Measurements from ENCODE around the gene C1QTNF8. TPM values are rescaled to one million over a fixed set of nuclear protein-coding genes. Genes with fewer than 3 reads are reported as not detected.
A peak's percentile ranks its signal among the peaks of the same experiment; 100 is the strongest.

Gene C1QTNF8
- total RNA-seq, 1 donor from 2014 or later, result not detected

GRCh38 chr16:1100084-1100800 lies 4.2 kb upstream of the C1QTNF8 start:
- peaks cover 2% of the 10 kb centered on the region for H3K27me3 Mint-ChIP-seq (ENCODE audit: insufficient read depth, low read depth)
- TF ChIP-seq EZH2 (IDR thresholded peaks at IDR 0.05) (no peak), CTCF (IDR thresholded peaks at IDR 0.05) (no peak), EZH2phosphoT487 (IDR thresholded peaks at IDR 0.05) (no peak)
- Histone ChIP-seq H3K27ac (no peak overlapping the region), H2AFZ (replicated peaks) (no peak overlapping the region), H3K4me3 (no peak overlapping the region), H3K9me3 (ENCODE audit: low read depth) (no peaks in the 10 kb centered on the region), H3K4me2 (no peak overlapping the region), H3F3A (ENCODE audit: low read depth) (peaks cover 2% of the 10 kb centered on the region), H3K79me2 (ENCODE audit: low read depth) (no peaks in the 10 kb centered on the region), H3K36me3 (no peaks in the 10 kb centered on the region), H3K9ac (no peak overlapping the region), H4K20me1 (ENCODE audit: low read depth) (no peaks in the 10 kb centered on the region), H3K27me3 (peaks cover 21% of the 10 kb centered on the region), H3K4me1 (peaks cover 26% of the 10 kb centered on the region)
- H3K27ac Mint-ChIP-seq, result no peak overlapping the region
- DNase-seq (ENCODE audit: low spot score), result no peak
- peaks cover 6% of the 10 kb centered on the region for H3K4me1 Mint-ChIP-seq
- no peaks in the 10 kb centered on the region for H3K9me3 Mint-ChIP-seq
- no peak overlapping the region for H3K4me3 Mint-ChIP-seq
- no peaks in the 10 kb centered on the region for H3K36me3 Mint-ChIP-seq

GRCh38 chr16:1099189-1100083 lies 3.4 kb upstream of the C1QTNF8 start:
- Histone ChIP-seq H3F3A (ENCODE audit: low read depth) (peaks cover 2% of the 10 kb centered on the region), H3K27me3 (peaks cover 15% of the 10 kb centered on the region), H3K27ac (no peak overlapping the region), H2AFZ (replicated peaks) (no peak overlapping the region), H3K4me2 (no peak overlapping the region), H3K9ac (no peak overlapping the region), H3K79me2 (ENCODE audit: low read depth) (no peaks in the 10 kb centered on the region), H3K9me3 (ENCODE audit: low read depth) (no peaks in the 10 kb centered on the region), H3K36me3 (no peaks in the 10 kb centered on the region), H3K4me3 (no peak overlapping the region), H3K4me1 (peaks cover 26% of the 10 kb centered on the region), H4K20me1 (ENCODE audit: low read depth) (no peaks in the 10 kb centered on the region)
- Mint-ChIP-seq H3K4me3 (no peak overlapping the region), H3K9me3 (no peaks in the 10 kb centered on the region), H3K4me1 (peaks cover 6% of the 10 kb centered on the region), H3K36me3 (no peaks in the 10 kb centered on the region), H3K27me3 (ENCODE audit: insufficient read depth, low read depth) (peaks cover 2% of the 10 kb centered on the region), H3K27ac (no peak overlapping the region)
- TF ChIP-seq EZH2 (IDR thresholded peaks at IDR 0.05), result no peak
- TF ChIP-seq CTCF (IDR thresholded peaks at IDR 0.05), result no peak
- TF ChIP-seq EZH2phosphoT487 (IDR thresholded peaks at IDR 0.05), result no peak
- DNase-seq (ENCODE audit: low spot score), result no peak

GRCh38 chr16:1098266-1098991 lies 2.4 kb upstream of the C1QTNF8 start:
- Histone ChIP-seq H3K4me2 (peak overlapping the region; percentile 27), H3F3A (ENCODE audit: low read depth) (peaks cover 10% of the 10 kb centered on the region), H3K4me1 (peaks cover 23% of the 10 kb centered on the region), H3K4me3 (no peak overlapping the region), H3K36me3 (no peaks in the 10 kb centered on the region), H3K79me2 (ENCODE audit: low read depth) (no peaks in the 10 kb centered on the region), H4K20me1 (ENCODE audit: low read depth) (no peaks in the 10 kb centered on the region), H2AFZ (replicated peaks) (no peak overlapping the region), H3K9ac (no peak overlapping the region), H3K27me3 (peaks cover 5% of the 10 kb centered on the region), H3K27ac (no peak overlapping the region), H3K9me3 (ENCODE audit: low read depth) (no peaks in the 10 kb centered on the region)
- peak; percentile 75 for DNase-seq (ENCODE audit: low spot score)
- Mint-ChIP-seq H3K4me1 (peaks cover 6% of the 10 kb centered on the region), H3K9me3 (no peaks in the 10 kb centered on the region), H3K4me3 (no peak overlapping the region), H3K27ac (no peak overlapping the region), H3K27me3 (ENCODE audit: insufficient read depth, low read depth) (no peaks in the 10 kb centered on the region), H3K36me3 (no peaks in the 10 kb centered on the region)
- no peak for TF ChIP-seq EZH2 (IDR thresholded peaks at IDR 0.05)

Measured in neural progenitor cell (in vitro differentiated cells).